B cell (primary cell): ENCODE data around the gene CSNK2B.

Source experiments
- CTCF ChIP-seq: fragments of 200-600 bp; IDR thresholded peaks from one replicate; pipeline ENCODE4 v1.8.0; 2022; ENCODE audit warnings: antibody characterized with exemption, mild to moderate bottlenecking
- EZH2 ChIP-seq: IDR thresholded peaks from 2 replicates; pipeline ENCODE4 v1.6.1; 2012; ENCODE audit warnings: borderline replicate concordance, low read depth, mild to moderate bottlenecking, moderate library complexity, low read length; ENCODE audit not compliant: insufficient read depth, poor library complexity, severe bottlenecking

- TF ChIP-seq CTCF (no peak), EZH2 (no peak)
These were observed 11.0 kb downstream of the CSNK2B start for GRCh38 chr6:31676904-31677303.
